Parathyroid adenoma (tissue), 2 donors: ENCODE measurements around the gene TGFBR3.

Experiments used
- H2AFZ ChIP-seq: fragments of 300-600 bp; sonication (generic); one replicate; pipeline ENCODE4 v1.7.0; 2017; ENCODE audit warnings: antibody characterized with exemption, mild to moderate bottlenecking
- H3K27ac ChIP-seq: fragments of 300-600 bp; sonication (generic); one replicate; pipeline ENCODE4 v1.7.0; 2017
- H3K27me3 ChIP-seq: fragments of 300-600 bp; sonication (generic); one replicate; pipeline ENCODE4 v1.7.0; 2017; ENCODE audit warnings: low read length; ENCODE audit not compliant: control insufficient read depth, insufficient read depth
- H3K36me3 ChIP-seq: fragments of 300-600 bp; sonication (generic); one replicate; pipeline ENCODE4 v1.7.0; 2017; ENCODE audit warnings: low read length; ENCODE audit not compliant: control insufficient read depth, insufficient read depth
- H3K4me1 ChIP-seq: fragments of 300-600 bp; sonication (generic); one replicate; pipeline ENCODE4 v1.7.0; 2017; ENCODE audit warnings: control low read depth
- H3K4me2 ChIP-seq: fragments of 300-600 bp; sonication (generic); one replicate; pipeline ENCODE4 v1.7.0; 2017; ENCODE audit warnings: low read length
- H3K4me3 ChIP-seq: fragments of 300-600 bp; sonication (generic); one replicate; pipeline ENCODE4 v1.7.0; 2017; ENCODE audit warnings: low read depth, low read length
- H3K79me2 ChIP-seq: fragments of 300-600 bp; sonication (generic); one replicate; pipeline ENCODE4 v1.7.0; 2017; ENCODE audit warnings: control low read depth
- H3K9ac ChIP-seq: fragments of 300-600 bp; sonication (generic); one replicate; pipeline ENCODE4 v1.7.0; 2017; ENCODE audit warnings: mild to moderate bottlenecking
- H3K9me3 ChIP-seq: fragments of 300-600 bp; sonication (generic); one replicate; pipeline ENCODE4 v1.7.0; 2017; ENCODE audit warnings: low read length; ENCODE audit not compliant: control insufficient read depth
- CTCF ChIP-seq: fragments of 300-600 bp; sonication (generic); IDR thresholded peaks from one replicate; pipeline ENCODE4 v1.7.0; 2017; ENCODE audit warnings: antibody characterized with exemption, mild to moderate bottlenecking
- donor health status: primary hyperparathyroidism.

Gene TGFBR3

GRCh38 chr1:91778964-91779363 lies 107.0 kb downstream of the TGFBR3 start:
- Histone ChIP-seq H3K27me3 (no peaks in the 10 kb centered on the region), H2AFZ (no peak overlapping the region), H3K9ac (no peak overlapping the region), H3K9me3 (no peaks in the 10 kb centered on the region), H3K4me2 (no peak overlapping the region), H3K79me2 (no peaks in the 10 kb centered on the region), H3K4me3 (no peak overlapping the region), H3K27ac (no peak overlapping the region), H3K4me1 (no peaks in the 10 kb centered on the region), H3K36me3 (peaks cover 2% of the 10 kb centered on the region)
- no peak for TF ChIP-seq CTCF

- Histone ChIP-seq H3K79me2 (no peaks in the 10 kb centered on the region), H3K4me3 (no peak overlapping the region), H3K4me1 (no peaks in the 10 kb centered on the region), H3K9me3 (no peaks in the 10 kb centered on the region), H2AFZ (no peak overlapping the region), H3K27ac (no peak overlapping the region), H3K9ac (no peak overlapping the region), H3K36me3 (peaks cover 2% of the 10 kb centered on the region), H3K27me3 (no peaks in the 10 kb centered on the region), H3K4me2 (no peak overlapping the region)
- no peak for TF ChIP-seq CTCF
Measured at GRCh38 chr1:91777630-91778300, 108.2 kb downstream of the TGFBR3 start.

GRCh38 chr1:91777196-91777595 lies 108.8 kb downstream of the TGFBR3 start:
- TF ChIP-seq CTCF, result no peak
- Histone ChIP-seq H3K4me1 (no peaks in the 10 kb centered on the region), H3K79me2 (no peaks in the 10 kb centered on the region), H3K4me3 (no peak overlapping the region), H3K9ac (no peak overlapping the region), H3K36me3 (peaks cover 2% of the 10 kb centered on the region), H3K9me3 (no peaks in the 10 kb centered on the region), H2AFZ (no peak overlapping the region), H3K27me3 (no peaks in the 10 kb centered on the region), H3K27ac (no peak overlapping the region), H3K4me2 (no peak overlapping the region)

GRCh38 chr1:91776068-91776794 lies 109.7 kb downstream of the TGFBR3 start:
- Histone ChIP-seq H3K4me1 (no peaks in the 10 kb centered on the region), H3K79me2 (no peaks in the 10 kb centered on the region), H3K4me3 (no peak overlapping the region), H3K27ac (no peak overlapping the region), H3K27me3 (no peaks in the 10 kb centered on the region), H2AFZ (no peak overlapping the region), H3K9ac (no peak overlapping the region), H3K36me3 (peaks cover 2% of the 10 kb centered on the region), H3K4me2 (no peak overlapping the region), H3K9me3 (no peaks in the 10 kb centered on the region)
- TF ChIP-seq CTCF, result no peak
